ENCODE data around the gene BEGAIN. TPM values are rescaled to one million over a fixed set of nuclear protein-coding genes. Genes with fewer than 3 reads are reported as not detected.

BEGAIN gene
- total RNA-seq, 1 donor from 2014 or later: 5.1 TPM

- Mint-ChIP-seq H3K9me3 (ENCODE audit: low read depth) (no peaks in the 10 kb centered on the region), H3K4me1 (ENCODE audit: low read depth) (no peaks in the 10 kb centered on the region), H3K4me3 (ENCODE audit: unreplicated experiment) (no peak overlapping the region), H3K27me3 (ENCODE audit: low read depth) (peaks cover 9% of the 10 kb centered on the region), H3K36me3 (ENCODE audit: low read depth) (no peaks in the 10 kb centered on the region), H3K27ac (ENCODE audit: unreplicated experiment) (no peak overlapping the region)
- DNase-seq (ENCODE audit: low spot score): no peak
- TF ChIP-seq, protein P1, sequence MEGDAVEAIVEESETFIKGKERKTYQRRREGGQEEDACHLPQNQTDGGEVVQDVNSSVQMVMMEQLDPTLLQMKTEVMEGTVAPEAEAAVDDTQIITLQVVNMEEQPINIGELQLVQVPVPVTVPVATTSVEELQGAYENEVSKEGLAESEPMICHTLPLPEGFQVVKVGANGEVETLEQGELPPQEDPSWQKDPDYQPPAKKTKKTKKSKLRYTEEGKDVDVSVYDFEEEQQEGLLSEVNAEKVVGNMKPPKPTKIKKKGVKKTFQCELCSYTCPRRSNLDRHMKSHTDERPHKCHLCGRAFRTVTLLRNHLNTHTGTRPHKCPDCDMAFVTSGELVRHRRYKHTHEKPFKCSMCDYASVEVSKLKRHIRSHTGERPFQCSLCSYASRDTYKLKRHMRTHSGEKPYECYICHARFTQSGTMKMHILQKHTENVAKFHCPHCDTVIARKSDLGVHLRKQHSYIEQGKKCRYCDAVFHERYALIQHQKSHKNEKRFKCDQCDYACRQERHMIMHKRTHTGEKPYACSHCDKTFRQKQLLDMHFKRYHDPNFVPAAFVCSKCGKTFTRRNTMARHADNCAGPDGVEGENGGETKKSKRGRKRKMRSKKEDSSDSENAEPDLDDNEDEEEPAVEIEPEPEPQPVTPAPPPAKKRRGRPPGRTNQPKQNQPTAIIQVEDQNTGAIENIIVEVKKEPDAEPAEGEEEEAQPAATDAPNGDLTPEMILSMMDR (IDR thresholded peaks at IDR 0.05): no peak
Observed at GRCh38 chr14:100558226-100558625, 29.0 kb downstream of the BEGAIN start.

GRCh38 chr14:100557658-100558057, 29.6 kb downstream of the BEGAIN start:
- Mint-ChIP-seq H3K9me3 (ENCODE audit: low read depth) (no peaks in the 10 kb centered on the region), H3K27ac (ENCODE audit: unreplicated experiment) (no peak overlapping the region)
- no peak for DNase-seq (ENCODE audit: low spot score)

DNA sequence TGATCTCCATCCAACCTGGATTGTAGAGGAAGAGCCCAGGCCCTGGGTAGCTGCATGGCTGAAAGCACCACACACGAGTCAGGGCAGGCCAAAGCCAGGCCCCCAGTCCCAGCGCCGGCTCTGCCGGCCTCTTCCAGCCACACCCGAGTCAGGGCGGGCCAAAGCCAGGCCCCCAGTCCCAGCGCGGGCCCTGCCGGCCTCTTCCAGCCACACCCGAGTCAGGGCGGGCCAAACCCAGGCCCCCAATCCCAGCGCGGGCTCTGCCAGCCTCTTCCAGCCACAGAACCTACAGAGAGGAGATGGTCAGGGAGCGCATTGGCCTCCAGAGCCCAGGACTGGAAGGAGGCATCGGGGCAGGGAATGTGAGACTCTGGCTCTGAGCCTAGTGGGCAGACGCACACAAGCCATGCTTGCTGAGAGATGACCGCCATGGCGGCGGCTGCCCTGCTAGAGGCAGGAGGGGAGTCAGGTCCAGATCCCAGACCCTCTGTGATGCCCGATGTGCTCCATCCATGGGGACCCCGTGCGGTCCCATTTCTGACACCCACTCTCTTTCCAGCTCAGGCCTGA, 30.2 kb downstream of the BEGAIN start:
- no peak for DNase-seq (ENCODE audit: low spot score)
- no peaks in the 10 kb centered on the region for H3K4me1 Mint-ChIP-seq (ENCODE audit: low read depth)
- H3K9me3 Mint-ChIP-seq (ENCODE audit: low read depth): no peaks in the 10 kb centered on the region
- TF ChIP-seq, protein P1 (IDR thresholded peaks at IDR 0.05): no peak
- no peak overlapping the region for H3K27ac Mint-ChIP-seq (ENCODE audit: unreplicated experiment)
- H3K4me3 Mint-ChIP-seq (ENCODE audit: unreplicated experiment): no peak overlapping the region
- peaks cover 3% of the 10 kb centered on the region for H3K27me3 Mint-ChIP-seq (ENCODE audit: low read depth)
- H3K36me3 Mint-ChIP-seq (ENCODE audit: low read depth): no peaks in the 10 kb centered on the region

More at GRCh38 chr14:100557658-100558057, 29.6 kb downstream of the BEGAIN start:
- Mint-ChIP-seq H3K27me3 (ENCODE audit: low read depth) (peaks cover 4% of the 10 kb centered on the region), H3K36me3 (ENCODE audit: low read depth) (no peaks in the 10 kb centered on the region), H3K4me1 (ENCODE audit: low read depth) (no peaks in the 10 kb centered on the region), H3K4me3 (ENCODE audit: unreplicated experiment) (no peak overlapping the region)
- TF ChIP-seq, protein P1 (IDR thresholded peaks at IDR 0.05): no peak

DNA sequence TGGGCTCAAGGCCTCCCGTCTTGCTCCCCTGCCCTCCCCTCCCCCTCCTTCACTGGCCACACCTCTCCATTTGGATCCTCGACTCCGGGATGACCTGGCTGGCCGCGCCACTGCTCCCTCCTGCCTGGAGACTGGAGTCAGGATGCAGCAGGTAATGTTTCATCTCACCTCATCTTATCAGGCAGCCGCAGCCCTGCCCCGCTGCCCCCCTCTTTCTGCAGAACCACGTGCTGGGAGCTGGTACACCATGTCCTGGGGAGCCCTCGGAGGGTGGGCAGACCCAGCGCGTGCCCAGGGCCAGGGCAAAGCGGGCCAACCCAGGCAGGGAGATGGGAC, 31.1 kb downstream of the BEGAIN start:
- TF ChIP-seq, protein P1 (IDR thresholded peaks at IDR 0.05): no peak
- no peaks in the 10 kb centered on the region for H3K4me1 Mint-ChIP-seq (ENCODE audit: low read depth)
- H3K36me3 Mint-ChIP-seq (ENCODE audit: low read depth): no peaks in the 10 kb centered on the region
- H3K27me3 Mint-ChIP-seq (ENCODE audit: low read depth): peaks cover 3% of the 10 kb centered on the region
- no peak overlapping the region for H3K4me3 Mint-ChIP-seq (ENCODE audit: unreplicated experiment)
- H3K27ac Mint-ChIP-seq (ENCODE audit: unreplicated experiment): no peak overlapping the region
- DNase-seq (ENCODE audit: low spot score): no peak
- no peaks in the 10 kb centered on the region for H3K9me3 Mint-ChIP-seq (ENCODE audit: low read depth)

GRCh38 chr14:100555436-100556139, 31.6 kb downstream of the BEGAIN start:
- H3K4me1 Mint-ChIP-seq (ENCODE audit: low read depth): no peaks in the 10 kb centered on the region
- no peak for DNase-seq (ENCODE audit: low spot score)
- no peak overlapping the region for H3K4me3 Mint-ChIP-seq (ENCODE audit: unreplicated experiment)
- no peak overlapping the region for H3K27ac Mint-ChIP-seq (ENCODE audit: unreplicated experiment)
- no peaks in the 10 kb centered on the region for H3K9me3 Mint-ChIP-seq (ENCODE audit: low read depth)
- peaks cover 3% of the 10 kb centered on the region for H3K27me3 Mint-ChIP-seq (ENCODE audit: low read depth)
- TF ChIP-seq, protein P1 (IDR thresholded peaks at IDR 0.05): no peak
- H3K36me3 Mint-ChIP-seq (ENCODE audit: low read depth): no peaks in the 10 kb centered on the region

Data from chondrocyte (in vitro differentiated cells).